ENCODE results near the gene CRBN.

- TF ChIP-seq CTCF (IDR thresholded peaks at IDR 0.05; ENCODE audit: low read length) (no peak), EZH2phosphoT487 (IDR thresholded peaks at IDR 0.05; ENCODE audit: low read length) (no peak), EZH2 (optimal IDR thresholded peaks at IDR 0.05; ENCODE audit: low read depth, low read length) (no peak)
These were observed 53.5 kb downstream of the CRBN start for GRCh38 chr3:3125977-3126376.

Measured in MM.1S (cell line).